Measurements from ENCODE around the gene CIDEB. TPM values are rescaled to one million over a fixed set of nuclear protein-coding genes. Genes with fewer than 3 reads are reported as not detected.
A peak's percentile ranks its signal among the peaks of the same experiment; 100 is the strongest.

Gene CIDEB
- total and polyA plus RNA-seq, 2 of the 13 experiments (the other 11 are each of a cell fraction or from before 2014, with no cell fraction given), result 35.8 to 110 TPM

DNA sequence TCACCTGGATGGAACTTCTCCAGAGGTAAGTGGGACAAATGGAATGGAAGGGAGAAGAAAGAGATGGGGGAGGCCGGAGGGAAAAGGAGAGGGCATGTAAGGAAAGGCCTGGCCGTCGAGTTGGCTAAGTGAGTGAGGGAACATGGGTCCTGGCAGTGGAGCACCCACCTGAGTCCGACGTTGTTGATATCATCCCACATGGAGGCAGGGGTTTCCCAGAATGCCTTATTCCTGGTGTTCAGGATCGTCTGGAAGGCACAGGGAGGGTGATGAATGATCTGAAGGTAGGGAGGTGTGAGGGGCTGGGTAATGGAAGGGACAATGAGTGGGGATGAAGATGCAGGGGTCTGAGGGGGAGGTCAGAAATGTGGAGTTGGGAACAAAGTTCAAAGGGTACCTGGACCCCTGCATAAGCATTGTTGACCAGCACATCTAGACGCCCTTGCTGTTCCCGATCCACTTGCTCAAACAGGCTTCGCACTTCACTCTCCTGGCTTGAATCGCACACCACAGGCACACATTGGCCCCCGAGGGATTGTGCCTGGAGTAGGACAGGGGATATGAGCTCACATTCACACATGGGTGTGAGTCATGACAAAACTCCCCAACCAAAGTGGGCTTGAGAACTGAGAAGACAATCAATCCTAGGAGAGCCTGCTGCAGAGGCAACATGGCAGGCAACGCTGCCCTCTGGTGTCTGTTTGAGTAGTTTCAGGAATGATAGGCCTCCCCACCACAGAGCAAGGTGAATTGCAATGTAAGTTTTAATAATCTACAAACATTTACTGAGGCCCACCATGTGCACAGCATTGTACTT, 11.2 kb downstream of the CIDEB start (continued):
- TF ChIP-seq, protein P1, sequence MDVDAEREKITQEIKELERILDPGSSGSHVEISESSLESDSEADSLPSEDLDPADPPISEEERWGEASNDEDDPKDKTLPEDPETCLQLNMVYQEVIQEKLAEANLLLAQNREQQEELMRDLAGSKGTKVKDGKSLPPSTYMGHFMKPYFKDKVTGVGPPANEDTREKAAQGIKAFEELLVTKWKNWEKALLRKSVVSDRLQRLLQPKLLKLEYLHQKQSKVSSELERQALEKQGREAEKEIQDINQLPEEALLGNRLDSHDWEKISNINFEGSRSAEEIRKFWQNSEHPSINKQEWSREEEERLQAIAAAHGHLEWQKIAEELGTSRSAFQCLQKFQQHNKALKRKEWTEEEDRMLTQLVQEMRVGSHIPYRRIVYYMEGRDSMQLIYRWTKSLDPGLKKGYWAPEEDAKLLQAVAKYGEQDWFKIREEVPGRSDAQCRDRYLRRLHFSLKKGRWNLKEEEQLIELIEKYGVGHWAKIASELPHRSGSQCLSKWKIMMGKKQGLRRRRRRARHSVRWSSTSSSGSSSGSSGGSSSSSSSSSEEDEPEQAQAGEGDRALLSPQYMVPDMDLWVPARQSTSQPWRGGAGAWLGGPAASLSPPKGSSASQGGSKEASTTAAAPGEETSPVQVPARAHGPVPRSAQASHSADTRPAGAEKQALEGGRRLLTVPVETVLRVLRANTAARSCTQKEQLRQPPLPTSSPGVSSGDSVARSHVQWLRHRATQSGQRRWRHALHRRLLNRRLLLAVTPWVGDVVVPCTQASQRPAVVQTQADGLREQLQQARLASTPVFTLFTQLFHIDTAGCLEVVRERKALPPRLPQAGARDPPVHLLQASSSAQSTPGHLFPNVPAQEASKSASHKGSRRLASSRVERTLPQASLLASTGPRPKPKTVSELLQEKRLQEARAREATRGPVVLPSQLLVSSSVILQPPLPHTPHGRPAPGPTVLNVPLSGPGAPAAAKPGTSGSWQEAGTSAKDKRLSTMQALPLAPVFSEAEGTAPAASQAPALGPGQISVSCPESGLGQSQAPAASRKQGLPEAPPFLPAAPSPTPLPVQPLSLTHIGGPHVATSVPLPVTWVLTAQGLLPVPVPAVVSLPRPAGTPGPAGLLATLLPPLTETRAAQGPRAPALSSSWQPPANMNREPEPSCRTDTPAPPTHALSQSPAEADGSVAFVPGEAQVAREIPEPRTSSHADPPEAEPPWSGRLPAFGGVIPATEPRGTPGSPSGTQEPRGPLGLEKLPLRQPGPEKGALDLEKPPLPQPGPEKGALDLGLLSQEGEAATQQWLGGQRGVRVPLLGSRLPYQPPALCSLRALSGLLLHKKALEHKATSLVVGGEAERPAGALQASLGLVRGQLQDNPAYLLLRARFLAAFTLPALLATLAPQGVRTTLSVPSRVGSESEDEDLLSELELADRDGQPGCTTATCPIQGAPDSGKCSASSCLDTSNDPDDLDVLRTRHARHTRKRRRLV (CRISPR knock-in tag; IDR thresholded peaks at IDR 0.05), result no peak
- TF ChIP-seq KLF6 (CRISPR knock-in tag; IDR thresholded peaks at IDR 0.05), result 0 out of 2 replicates have a peak, but pooled peaks have one; percentile 64
- no peak for TF ChIP-seq ZNF513 (CRISPR knock-in tag; conservative IDR thresholded peaks at IDR 0.05)
- no peak for TF ChIP-seq PAX8 (CRISPR knock-in tag; IDR thresholded peaks at IDR 0.05; ENCODE audit: borderline replicate concordance)
- TF ChIP-seq ZNF597 (CRISPR knock-in tag; IDR thresholded peaks at IDR 0.05), result no peak
- peak; percentile 43 for TF ChIP-seq PITX1 (CRISPR knock-in tag; IDR thresholded peaks at IDR 0.05)
- no peak for TF ChIP-seq IKZF1 (IDR thresholded peaks at IDR 0.05)
- peak; percentile 79 for TF ChIP-seq NRL (CRISPR knock-in tag; IDR thresholded peaks at IDR 0.05; ENCODE audit: borderline replicate concordance)
- no peak for TF ChIP-seq THYN1 (CRISPR knock-in tag; IDR thresholded peaks at IDR 0.05; ENCODE audit: borderline replicate concordance, low read depth)
- no peak for TF ChIP-seq EP300 (IDR thresholded peaks at IDR 0.05; ENCODE audit: low read depth in 2 of 2, low read length in 2 of 2)
- TF ChIP-seq EP300 (CRISPR knock-in tag; IDR thresholded peaks at IDR 0.05; ENCODE audit: borderline replicate concordance), result 0 out of 2 replicates have a peak, but pooled peaks have one; percentile 3
- TF ChIP-seq TCF7L2 (IDR thresholded peaks at IDR 0.05; ENCODE audit: low read depth, low read length), result no peak
- TF ChIP-seq, protein P2, sequence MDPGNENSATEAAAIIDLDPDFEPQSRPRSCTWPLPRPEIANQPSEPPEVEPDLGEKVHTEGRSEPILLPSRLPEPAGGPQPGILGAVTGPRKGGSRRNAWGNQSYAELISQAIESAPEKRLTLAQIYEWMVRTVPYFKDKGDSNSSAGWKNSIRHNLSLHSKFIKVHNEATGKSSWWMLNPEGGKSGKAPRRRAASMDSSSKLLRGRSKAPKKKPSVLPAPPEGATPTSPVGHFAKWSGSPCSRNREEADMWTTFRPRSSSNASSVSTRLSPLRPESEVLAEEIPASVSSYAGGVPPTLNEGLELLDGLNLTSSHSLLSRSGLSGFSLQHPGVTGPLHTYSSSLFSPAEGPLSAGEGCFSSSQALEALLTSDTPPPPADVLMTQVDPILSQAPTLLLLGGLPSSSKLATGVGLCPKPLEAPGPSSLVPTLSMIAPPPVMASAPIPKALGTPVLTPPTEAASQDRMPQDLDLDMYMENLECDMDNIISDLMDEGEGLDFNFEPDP (CRISPR knock-in tag; conservative IDR thresholded peaks at IDR 0.05), result no peak
- no peak for TF ChIP-seq CBX1 (IDR thresholded peaks at IDR 0.05; ENCODE audit: low read depth)
- TF ChIP-seq, protein P3, sequence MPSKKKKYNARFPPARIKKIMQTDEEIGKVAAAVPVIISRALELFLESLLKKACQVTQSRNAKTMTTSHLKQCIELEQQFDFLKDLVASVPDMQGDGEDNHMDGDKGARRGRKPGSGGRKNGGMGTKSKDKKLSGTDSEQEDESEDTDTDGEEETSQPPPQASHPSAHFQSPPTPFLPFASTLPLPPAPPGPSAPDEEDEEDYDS (CRISPR knock-in tag; IDR thresholded peaks at IDR 0.05), result 0 out of 2 replicates have a peak, but pooled peaks have one; percentile 36
- 0 out of 2 replicates have a peak, but pooled peaks have one; percentile 32 for TF ChIP-seq KLF9 (CRISPR knock-in tag; IDR thresholded peaks at IDR 0.05; ENCODE audit: low read depth)
- TF ChIP-seq, protein P4, sequence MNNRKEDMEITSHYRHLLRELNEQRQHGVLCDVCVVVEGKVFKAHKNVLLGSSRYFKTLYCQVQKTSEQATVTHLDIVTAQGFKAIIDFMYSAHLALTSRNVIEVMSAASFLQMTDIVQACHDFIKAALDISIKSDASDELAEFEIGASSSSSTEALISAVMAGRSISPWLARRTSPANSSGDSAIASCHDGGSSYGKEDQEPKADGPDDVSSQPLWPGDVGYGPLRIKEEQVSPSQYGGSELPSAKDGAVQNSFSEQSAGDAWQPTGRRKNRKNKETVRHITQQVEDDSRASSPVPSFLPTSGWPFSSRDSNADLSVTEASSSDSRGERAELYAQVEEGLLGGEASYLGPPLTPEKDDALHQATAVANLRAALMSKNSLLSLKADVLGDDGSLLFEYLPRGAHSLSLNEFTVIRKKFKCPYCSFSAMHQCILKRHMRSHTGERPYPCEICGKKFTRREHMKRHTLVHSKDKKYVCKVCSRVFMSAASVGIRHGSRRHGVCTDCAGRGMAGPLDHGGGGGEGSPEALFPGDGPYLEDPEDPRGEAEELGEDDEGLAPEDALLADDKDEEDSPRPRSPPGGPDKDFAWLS (CRISPR knock-in tag; IDR thresholded peaks at IDR 0.05; ENCODE audit: borderline replicate concordance), result no peak

Data from HepG2 (cell line).